ENCODE results near the gene MIGA2.
"Not testable (repeated sequence)": the region's sequence is repeated elsewhere in the genome, so short reads cannot be mapped to it uniquely, and the experiment has no call there.

MIGA2 gene, protein sequence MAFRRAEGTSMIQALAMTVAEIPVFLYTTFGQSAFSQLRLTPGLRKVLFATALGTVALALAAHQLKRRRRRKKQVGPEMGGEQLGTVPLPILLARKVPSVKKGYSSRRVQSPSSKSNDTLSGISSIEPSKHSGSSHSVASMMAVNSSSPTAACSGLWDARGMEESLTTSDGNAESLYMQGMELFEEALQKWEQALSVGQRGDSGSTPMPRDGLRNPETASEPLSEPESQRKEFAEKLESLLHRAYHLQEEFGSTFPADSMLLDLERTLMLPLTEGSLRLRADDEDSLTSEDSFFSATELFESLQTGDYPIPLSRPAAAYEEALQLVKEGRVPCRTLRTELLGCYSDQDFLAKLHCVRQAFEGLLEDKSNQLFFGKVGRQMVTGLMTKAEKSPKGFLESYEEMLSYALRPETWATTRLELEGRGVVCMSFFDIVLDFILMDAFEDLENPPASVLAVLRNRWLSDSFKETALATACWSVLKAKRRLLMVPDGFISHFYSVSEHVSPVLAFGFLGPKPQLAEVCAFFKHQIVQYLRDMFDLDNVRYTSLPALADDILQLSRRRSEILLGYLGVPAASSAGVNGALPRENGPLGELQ

DNA sequence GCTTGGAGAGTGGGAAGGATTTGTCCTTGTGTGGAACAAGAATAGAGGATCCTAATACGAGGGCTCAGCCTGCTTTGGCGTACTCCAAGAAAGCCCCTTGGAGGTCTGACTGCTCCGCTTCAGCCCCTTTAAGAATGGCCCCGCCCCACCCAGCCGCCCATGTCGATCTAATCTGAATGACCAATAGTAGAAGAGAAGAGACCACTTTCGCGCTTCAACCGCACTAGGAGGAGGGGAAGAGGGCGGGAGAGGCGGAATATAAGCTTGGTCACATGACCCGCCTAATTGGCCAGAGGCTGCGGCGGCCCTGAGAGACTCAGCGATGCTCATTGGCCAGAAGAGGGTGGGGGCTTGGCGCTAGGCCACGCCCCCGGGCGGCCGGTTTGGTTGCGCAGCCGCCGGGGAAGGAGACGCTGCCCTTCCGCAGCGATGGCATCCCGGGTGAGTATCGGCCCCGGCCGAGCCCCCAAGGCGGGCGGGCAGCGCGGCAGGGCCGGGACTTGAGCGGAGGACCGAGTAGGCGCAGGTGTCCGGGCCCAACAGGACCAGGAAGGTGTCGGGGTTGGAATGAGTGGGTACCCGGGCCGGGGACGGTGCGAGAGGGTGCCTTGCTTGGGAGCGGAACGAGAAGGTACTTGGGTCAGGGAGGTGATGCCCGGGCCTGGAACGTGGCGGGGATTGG, at the start of gene MIGA2:
MIGA2 (plus strand) TSS at position 386 of the 682 bp plus-strand sequence. CDS start 3,969 bp downstream, outside the sequence.
- DNase-seq (ENCODE audit: low read depth, low spot score): peak; percentile 98

DNA sequence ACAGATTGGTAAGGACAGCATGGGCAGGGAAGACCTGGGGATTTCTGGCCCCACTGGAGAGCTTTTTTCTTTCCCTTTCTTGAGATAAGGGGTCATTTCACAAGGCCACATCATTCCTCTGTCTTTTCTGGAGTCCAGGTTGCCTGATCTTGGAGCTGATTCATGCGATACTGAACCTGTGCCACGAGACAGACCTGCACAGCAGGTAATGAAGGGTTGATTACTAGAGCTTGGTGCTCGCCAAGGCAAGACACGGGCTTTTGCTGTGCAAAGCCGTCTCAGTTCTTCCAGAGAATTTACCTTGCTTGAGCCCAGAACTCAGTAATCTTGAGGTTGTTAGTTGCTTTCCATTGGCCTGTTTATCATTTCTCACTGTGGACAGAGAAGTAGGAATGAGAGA, 49.8 kb upstream of the MIGA2 start:
- no peak for DNase-seq (ENCODE audit: low read depth, low spot score)

DNA sequence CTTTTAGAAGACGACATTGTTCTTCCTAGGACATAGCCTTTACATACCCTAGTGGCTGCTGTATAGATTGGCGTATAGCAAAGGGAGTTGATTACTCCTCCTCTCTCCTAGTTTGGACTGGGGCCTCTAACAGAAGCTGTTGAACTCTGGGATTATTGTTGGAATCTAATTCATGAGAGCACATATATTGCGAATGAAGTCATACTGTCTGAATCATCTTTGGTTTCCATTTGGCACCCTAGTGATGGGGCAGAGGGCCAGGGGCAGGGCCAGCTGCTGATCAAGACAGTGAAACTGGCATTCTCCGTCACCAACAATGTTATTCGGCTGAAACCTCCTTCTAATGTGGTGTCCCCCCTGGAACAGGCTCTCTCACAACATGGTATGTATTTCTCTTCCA, 48.6 kb upstream of the MIGA2 start:
- DNase-seq (ENCODE audit: low read depth, low spot score): no peak

DNA sequence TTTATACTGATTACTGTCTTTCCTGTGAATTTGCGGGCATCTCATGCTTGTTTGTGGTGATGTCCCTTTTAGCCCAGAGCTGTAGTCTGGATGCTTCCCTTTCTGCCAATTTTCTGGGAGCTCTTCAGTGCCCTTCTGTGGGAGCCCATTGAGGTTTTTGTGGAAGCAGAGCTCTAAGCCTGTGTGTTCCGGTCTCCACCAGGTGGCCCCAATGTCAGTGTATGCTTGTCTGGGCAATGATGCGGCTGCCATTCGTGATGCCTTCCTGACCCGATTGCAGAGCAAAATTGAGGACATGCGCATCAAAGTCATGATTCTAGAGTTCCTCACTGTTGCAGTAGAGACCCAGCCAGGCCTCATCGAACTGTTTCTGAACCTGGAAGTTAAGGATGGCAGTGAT, 43.4 kb upstream of the MIGA2 start:
- DNase-seq (ENCODE audit: low read depth, low spot score): no peak

DNA sequence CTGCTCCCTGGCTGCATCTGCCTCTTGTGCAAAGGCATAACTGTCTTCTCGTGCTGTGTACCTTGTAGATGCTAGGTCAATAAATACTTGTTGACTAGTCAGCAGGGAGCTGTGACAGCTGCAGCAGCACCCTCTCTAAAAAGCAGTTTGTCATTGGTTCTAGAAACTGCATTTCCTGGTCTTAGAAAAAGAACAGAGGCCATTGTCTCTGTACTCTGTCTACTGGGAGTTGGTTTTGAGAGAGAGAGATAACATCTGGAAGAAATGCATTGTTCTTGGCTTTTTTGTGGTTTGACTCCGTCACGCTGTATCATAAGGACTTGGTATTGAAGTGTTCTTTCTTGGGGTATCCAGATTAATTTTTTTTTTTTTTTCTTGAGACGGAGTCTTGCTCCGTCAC, 40.6 kb upstream of the MIGA2 start:
- DNase-seq (ENCODE audit: low read depth, low spot score): no peak

DNA sequence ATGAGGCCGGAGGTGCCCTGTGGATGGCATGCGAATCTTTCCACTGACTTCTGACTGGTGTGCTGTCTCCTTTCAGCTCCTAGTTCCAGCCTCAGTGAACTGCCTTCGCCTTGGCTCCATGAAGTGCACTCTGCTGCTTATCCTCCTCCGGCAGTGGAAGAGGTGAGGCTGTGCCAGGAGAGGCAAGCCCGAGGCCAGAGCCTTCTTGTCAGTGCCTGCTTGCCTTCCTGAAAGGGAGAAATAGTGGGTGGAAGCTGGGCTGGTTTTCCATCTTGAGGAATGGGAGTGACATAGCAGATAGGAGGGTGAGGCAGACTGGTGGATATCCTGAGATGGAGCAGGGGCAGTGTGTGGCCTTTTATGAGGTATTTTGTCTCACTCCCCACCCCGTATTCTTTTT, 38.0 kb upstream of the MIGA2 start:
- no peak for DNase-seq (ENCODE audit: low read depth, low spot score)

DNA sequence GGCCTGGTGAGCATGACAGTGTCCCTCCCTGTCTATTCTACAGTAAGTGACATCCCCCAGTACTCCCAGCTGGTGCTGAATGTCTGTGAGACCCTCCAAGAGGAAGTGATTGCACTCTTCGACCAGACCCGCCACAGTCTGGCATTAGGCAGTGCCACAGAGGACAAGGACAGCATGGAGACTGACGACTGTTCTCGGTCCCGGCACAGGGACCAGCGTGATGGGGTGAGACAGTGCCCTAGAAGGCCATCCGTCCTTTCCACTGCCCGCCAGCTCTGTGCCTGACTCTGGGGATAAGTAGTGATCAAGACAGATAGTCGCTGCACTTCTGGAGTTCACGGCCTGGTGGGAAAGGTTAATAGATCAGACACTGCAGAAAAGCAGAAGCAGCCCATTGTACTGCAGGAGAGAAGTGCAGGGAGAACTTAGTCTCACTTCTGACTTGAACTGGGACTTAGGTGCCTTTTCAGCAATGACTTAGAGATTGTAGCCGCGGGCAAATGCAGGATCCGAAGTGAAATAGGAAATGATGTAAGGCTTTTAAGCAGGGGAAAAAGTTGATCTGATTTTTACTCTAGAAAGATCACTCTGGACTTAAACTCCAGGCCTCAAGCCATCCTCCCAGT, 36.7 kb upstream of the MIGA2 start:
- no peak for DNase-seq (ENCODE audit: low read depth, low spot score)

DNA sequence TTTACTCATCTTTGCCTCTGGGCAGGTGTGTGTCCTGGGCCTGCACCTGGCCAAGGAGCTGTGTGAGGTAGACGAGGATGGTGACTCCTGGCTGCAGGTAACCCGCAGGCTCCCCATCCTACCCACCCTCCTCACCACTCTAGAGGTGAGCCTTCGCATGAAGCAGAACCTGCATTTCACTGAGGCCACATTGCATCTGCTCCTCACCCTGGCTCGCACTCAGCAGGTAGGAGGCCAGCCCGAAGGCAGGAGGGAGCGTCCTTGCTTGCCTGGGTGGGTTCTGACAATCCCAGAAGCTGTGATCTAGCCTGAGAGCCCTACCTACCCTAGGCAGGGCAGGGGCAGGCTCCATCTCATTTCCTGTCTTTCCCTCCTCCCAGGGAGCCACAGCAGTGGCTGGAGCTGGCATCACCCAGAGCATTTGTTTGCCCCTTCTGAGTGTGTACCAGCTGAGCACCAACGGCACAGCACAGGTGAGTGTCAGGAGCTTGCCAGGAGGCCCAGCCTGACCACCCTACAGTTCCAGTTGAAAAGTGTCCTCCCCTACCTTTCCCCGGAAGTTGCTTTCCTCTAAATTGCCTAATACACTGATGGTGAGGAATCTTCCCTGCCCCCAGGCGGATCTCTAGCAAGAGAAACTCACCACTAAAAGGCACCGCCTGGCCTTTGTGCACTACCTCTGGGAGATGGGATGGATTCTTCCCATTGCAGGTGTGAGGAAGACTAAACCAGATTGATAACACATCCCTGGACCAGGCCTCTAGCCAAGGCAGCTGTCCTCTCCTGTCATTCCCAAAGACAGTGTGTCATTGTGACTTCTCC, 34.7 kb upstream of the MIGA2 start:
- no peak for DNase-seq (ENCODE audit: low read depth, low spot score)

DNA sequence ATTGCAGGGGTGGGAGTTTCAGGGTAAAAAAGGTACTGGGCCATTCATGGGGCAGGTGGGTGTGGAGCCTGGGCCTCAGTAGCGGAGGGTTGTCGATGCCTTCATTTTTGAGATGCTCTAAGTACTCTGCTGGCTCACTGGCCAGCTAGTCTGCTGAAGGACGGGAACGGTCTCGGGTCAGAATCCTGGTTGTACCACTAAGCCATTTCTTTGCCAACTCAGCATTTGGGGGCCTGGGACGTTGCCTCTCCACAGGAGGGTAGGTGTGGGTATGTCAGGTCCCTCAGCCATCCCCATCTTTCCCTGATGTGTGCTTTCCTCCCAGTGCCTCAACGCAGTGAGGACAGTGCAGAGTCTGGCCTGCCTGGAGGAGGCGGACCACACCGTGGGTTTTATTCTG, 33.4 kb upstream of the MIGA2 start:
- no peak for DNase-seq (ENCODE audit: low read depth, low spot score)

DNA sequence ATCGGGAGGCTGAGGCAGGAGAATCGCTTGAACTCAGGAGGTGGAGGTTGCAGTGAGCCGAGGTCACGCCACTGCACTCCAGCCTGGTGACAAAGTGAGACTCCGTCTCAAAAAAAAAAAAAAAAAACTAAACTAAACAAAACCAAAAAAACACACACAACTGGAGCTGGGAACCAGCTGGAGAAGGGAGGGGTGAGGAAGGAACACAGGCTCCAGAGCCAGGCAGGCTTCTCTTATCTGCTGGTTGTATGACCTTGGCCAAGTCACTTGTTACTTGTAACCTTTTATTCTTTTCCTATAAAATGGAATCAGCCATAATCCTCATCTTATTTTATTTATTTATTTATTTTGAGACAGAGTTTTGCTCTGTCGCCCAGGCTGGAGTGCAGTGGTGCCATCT, 32.3 kb upstream of the MIGA2 start:
- not testable (repeated sequence) for DNase-seq (ENCODE audit: low read depth, low spot score)

DNA sequence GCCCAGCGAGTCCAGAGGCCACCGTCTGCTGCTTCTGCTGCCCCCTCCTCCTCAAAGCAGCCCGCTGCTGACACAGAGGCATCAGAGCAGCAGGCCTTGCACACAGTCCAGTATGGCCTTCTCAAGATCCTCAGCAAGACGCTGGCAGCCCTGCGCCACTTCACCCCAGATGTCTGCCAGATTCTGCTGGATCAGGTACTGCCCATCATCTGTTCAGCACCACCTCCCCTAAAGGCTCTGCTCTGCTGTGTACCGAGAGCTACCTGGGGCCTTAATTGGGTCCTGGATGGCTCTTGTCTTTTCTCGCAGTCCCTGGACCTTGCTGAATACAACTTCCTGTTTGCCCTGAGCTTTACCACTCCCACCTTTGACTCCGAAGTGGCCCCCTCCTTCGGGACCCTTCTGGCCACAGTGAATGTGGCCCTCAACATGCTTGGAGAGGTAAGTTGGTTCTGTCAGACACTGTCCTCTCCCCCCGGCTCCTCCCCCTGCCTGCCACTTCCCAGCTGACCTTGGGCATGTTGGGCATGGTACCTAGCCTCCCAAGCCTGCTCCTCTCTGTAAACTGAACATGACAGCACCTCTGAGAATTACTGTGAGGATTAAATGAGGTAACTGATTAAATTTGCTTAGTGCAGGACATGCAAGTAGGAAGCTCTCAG, 31.0 kb upstream of the MIGA2 start:
- no peak for DNase-seq (ENCODE audit: low read depth, low spot score)

DNA sequence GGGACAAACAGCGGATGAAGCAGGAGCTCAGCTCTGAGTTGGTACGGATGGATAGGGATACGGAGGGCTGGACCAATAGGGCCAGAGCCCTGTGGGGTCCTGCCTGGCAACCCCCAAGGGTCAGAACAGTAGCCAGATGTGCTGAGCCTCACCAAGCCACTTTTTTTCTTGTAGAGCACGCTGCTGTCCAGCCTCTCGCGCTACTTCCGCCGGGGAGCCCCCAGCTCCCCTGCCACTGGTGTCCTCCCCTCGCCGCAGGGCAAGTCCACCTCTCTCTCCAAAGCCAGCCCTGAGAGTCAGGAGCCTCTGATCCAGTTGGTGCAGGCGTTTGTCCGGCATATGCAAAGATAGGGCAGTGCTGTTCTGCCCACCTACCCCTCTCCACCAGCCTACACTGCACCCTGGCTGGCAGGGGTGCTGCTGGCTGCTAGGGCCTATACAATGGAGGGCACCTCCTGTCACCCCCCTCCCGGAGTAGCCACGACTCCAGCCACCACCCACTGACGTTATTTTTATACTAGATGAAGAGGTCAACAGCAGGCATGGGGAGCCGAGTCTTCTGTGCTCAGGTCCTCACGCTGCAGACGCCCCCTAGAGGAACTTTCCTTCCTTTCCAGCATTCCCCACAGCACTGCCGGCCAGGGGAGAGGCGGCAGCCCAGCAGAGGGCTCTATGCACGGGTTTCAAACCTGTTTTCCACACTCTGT, 29.9 kb upstream of the MIGA2 start:
- no peak for DNase-seq (ENCODE audit: low read depth, low spot score)

DNA sequence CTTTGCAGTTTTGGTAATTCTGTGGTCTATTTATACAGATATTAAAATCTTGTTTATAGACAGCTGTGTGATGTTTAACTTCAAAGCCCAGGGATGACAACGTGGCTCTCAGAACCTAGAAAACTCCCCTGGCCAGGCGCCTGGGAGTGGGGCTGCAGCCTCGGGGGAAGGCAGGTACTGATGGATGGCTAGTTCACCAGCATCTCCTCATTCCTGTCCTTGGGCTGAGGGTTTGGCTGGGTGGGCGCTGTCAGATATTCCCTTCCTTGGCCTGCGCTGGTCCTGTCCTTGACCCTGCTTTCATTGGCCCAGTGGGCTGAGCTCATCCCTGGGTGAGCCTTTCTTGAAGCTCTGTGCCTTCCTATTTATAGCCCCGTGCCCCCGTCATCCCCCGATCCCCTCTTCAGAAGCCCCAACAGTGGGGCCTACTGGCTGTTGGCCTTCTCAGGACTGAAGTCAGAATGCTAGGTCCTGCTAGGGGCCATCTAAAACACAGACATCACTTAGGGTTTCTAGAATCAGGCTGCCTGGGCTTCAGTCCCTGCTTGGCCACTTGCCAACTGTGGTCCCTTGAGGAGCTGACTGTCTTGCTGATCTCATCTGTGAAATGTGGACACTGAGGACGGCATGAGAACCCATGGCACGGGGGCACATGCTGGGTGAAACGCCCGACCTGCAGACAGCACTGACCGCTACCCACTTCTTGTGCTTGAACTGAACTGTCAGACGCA, 29.2 kb upstream of the MIGA2 start:
- no peak for DNase-seq (ENCODE audit: low read depth, low spot score)

DNA sequence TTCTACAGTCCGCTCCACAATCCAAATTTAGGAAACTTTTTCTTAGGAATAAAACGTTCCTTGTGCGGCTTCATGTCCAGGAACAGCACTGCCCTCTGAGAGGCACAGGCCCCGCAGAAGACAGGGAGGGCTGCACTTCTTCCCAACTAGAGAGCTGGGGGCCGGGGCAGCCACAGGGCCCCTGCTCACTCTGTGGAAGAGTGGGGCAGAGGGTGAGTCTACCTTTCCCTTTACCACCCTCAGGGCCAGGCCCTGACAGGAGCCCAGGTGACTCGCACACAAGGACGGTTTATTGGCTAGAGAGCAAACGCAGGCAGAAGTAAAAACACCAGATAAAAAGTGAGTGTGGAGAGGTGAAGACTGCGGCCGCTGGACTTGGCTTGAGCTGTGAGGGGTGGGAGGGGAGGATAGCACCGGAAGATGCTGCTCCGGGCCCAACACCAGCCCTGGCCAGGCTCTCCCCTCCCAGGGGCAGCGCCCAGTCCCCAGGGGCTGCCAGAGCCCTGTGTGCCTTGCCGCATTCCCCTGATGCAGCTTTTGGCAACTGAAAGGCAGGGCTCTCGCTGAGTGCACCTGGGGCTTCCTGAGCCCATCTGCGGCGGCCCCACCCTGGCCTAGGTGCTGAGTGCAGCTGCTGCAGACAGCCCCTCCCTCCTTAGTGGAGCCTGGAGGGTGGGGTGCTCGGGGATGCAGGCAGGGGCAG, 28.5 kb upstream of the MIGA2 start:
- DNase-seq (ENCODE audit: low read depth, low spot score): no peak

DNA sequence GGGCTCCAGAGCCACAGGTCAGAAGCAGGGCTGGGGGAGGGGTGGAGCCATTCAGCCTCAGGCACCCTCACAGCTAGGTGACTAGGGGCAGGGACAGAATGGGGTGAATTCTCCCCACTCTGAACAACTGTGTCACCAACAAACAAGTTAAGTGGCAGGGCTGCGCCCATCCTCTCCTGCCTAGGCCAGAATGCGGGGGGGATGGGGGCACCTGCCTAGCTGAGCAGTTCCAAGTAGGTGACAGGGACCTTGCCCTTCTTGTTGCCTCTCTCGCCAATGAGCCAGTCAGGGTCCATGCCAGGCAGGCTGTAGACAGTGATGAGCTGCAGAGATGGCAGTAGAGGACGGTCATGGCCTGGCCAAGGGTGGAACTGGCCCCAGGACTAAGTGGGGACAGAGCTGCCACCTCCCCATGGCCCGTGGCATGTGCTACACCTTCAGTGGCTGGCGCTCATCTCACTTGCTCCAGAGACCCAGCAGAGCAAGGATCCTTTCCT, 27.9 kb upstream of the MIGA2 start:
- DNase-seq (ENCODE audit: low read depth, low spot score): no peak

DNA sequence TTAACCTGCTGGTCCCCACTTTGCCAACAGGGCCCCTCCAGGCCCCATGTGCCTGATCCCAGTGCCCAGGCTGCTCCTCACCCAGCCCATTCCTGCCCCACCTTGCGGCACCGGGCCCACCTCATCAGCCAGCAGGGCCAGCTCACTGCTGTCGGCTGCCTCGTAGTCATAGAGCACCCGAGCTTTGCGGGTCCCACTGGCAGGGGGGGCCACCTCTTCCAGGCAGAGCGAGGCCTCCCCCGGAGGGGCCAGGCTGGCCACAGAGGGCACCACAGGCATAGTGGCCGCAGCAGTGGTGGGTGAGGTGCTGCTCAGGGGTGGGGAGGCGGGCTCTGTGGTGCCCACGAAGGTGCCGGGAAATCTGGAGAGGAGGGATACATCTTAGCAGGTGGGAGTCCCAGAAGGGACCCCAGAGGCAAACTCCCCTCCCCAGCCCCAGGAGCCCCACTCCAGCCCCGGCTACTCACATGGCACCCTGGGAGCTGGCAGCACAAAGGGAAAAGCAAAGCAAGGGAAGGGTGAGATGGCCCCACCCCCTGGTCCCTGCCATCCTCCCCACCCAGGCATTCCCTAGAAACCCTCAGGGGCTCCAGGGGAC, 27.3 kb upstream of the MIGA2 start:
- no peak for DNase-seq (ENCODE audit: low read depth, low spot score)

DNA sequence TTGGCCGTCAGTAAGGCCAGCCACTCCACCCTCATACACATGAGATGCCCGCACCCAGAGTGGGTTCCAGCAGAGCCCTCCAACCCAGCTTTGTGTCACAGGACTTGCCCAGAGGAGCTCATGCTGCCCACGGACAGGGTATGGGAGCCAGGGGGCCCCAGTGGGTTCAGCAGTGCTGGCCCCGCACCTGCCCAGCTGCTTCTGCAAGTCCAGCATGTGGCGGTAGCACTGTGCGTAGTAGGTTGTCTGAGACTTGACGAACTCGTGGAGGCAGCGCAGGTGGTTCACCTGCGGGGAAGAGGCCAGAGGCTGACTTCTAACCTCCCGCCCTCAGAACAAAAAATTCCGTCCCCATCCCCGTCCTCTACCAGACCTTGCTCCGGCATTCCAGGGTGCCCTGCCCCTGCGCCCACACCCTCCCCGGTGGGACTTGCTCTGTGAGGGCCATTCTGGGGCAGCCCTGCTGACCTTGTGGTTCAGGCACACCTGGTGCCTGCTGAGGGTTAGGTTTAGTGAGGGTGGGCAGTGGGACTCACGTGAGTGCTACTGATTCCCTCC, 26.8 kb upstream of the MIGA2 start:
- DNase-seq (ENCODE audit: low read depth, low spot score): no peak

All from iPS DF 19.7 (cell line).